ENCODE results near the gene PRSS38.

Gene PRSS38

GRCh38 chr1:227815468-227816409, at the start of gene PRSS38:
TSS of gene PRSS38 (plus strand) at chr1:227815675. CDS start at chr1:227815717, 42 bp downstream.
- DNase-seq: no peak

DNA sequence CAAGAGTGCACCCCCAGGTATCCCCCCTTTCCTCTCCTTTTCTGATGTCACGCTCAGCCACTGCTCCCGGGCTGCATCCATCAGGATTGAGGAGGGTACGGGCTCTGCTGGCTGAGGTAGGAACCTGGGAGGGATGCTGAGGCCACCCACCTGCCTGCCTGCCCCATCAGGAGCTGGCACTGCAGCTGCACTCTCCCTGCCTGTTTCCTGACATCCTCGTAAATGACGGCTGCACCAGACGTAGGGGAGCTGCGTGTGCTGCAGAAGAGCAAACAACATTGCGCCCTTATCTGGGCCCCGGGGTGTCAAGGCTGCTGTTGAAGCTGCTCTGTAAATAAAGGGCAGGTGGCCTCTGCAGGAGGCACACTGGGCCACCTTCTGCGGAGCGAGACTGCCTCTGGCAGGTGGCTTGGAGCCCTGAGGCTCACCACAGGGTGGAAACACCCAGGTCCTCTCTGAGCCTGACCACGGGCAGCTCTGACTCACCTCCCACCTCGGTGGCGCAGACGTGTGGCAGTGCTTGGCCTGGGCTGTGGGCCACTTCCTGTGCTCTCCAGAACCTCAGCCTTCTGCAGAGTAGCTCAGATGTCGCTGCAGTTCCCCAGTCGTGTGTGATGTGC, 49.4 kb upstream of the PRSS38 start:
- DNase-seq: peak; percentile 79

DNA sequence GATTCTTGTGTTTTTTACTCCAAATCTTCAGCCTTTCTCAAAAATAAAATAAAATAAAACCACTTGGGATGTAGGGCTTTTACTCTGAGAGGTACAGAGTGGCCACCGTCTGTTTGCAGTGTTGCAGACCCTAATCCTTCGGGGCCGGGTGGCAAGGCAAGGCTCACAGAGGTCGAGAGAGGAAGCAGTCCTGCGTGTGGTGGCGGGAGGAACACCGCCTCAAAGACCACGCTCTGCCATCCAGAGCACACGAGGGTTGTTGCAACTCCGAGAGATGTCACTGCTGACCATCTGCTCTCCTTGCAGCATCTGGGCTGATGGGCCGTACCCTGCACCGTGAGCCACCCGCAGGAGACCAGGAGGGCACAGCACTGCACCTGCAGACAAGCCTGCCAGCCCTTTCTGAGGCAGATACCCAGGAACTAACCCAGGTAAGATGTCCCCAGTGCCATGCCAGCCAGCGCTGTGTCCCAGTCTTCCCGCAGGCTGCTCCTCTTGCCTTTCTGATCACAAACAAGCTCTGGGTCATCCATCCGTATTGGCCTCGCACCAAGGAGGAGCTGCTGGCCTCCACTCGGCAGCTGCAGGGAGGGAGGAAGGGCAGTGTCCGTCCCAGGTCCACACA, 48.7 kb upstream of the PRSS38 start:
- no peak for DNase-seq

- DNase-seq: no peak
These were observed 47.9 kb upstream of the PRSS38 start for GRCh38 chr1:227767401-227768124.

DNA sequence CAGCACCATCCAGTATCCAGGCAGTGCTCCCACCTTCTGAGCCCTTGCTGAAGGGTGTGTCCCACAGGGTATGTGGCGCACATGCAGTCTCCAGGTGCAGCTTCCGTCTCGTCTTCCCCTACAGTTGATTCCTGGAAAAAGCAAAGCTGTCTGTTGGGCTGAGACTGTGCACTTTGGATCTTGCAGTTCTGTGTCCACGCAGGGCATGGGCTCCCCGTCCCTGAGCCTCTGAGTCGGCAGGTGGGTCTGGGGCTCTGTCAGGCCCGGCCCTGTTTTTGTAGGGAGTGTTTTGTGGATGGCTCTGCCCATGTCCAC, 47.4 kb upstream of the PRSS38 start:
- no peak for DNase-seq

DNA sequence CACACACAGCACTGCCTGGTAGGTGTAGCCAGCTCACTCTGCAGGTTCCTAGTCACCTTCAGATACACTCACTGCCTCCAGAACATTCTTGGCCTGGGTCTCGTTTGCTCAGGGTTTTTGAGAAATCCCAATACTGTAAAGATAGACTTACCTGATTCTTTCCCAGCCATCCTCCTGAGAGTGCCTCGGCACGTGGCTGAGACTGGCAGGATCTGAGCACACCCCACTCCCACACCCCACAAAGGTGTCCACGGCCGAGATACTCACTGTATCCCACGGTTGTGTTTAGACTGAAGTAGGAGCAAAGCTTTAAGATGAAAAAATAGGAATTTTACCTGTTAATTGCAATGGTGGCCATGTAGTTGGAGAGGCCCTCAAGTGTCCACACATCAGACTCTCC, 46.8 kb upstream of the PRSS38 start:
- no peak for DNase-seq

DNA sequence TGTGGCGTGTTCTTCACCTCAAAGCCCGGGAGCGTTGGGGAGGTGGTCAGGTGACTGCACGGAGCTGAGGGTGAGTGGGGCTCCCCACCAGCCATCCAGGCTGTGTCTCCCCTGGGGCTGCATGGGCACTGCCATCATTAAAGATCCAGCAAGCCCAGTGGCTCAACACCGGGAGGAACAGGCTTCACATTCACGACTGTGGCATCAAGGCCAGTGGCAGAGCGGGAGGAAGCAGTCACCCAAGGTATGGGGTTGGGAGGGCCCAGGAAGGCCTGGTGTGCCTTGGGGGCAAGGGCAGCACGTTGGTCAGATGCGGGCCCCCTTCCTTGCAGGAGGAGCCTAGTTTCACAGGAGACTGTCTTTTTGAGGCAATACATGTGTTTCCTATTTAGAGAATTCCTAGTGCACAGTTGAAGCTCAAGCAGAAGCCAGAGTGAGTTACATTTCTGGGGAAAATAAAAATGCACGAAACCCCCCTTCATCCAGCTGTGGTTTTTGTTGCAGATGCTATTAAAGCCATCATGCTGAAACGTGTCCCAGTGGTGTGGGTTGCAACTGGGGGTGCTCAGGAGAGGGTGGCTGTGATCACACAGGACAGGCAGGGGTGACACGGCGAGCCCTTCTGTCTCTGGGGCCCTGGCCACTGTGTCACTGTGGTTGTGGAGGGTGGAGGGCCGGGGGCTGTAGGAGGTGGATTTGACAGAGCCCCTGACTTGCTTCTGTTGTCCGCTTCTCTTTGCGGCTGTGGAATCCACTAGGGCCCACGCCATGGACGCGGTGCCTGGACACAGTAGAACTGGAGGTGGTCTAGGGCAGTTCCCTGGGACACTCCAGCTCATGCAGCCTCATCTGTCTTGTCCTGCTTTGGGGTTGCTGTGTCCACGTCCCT, 46.2 kb upstream of the PRSS38 start:
- no peak for DNase-seq

DNA sequence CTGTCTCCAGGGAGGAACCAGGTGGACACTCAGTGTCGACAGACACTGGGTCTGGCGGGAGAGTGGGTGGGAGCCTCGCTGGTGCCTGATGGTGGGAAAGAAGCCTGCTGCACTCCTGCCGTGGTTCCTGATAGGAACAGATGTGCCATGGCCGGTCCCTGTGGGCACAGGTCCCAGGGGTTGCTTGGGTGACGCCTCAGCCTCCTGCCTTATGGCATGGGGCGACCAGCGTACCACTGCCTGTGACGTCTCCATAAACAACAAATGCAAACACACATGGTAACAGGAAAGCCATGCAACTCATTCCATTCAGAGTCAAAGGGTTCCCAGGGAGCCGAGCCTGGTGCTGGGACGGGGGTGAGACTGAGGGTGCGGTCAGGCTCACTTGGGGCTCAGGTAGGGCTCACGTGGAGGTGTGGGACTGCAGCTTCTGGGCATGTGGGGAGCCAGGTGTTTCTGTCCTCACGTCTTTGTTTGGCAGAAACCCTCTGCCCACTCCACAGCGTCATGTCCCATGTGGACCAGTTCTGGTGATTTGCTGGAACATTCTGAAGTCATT, 45.5 kb upstream of the PRSS38 start:
- no peak for DNase-seq

DNA sequence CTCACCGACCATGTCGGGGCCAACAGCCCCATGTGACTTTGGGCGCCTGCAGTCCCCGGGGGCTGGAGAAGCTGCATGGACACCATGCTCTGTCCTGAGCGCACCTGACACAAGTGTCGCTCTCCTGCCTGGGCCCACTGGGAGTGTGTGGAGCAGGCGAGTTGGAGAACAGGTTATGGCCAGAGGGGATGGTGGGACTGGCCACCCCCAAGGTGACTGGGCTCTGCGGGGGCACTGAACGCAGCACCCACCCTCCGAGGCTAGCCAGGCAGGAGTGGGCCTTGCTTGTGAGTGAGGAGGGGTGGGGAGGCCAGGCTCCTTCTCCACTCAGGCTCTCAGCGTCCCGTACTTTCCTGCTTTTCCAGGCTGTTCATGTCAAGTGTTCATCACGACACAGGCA, 44.7 kb upstream of the PRSS38 start:
- DNase-seq: no peak

DNA sequence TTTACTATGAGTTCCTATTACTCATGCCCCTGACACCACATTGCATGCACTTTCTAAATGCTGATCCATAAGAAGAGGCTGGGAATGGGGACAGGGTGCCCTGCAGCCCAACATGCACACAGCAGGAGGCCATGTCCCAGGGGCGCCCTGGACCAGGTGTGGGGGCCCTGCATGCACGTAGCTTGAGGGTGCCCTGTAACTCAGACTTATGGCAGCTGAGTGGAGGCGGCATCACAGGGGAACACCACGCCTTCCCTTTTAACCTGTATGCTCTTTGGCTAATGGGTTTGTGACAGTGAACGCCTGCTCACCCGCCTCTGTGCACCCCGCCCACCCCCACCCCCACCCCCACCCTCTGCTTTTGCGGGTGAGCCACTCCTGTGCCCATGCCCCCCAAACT, 44.1 kb upstream of the PRSS38 start:
- no peak for DNase-seq

DNA sequence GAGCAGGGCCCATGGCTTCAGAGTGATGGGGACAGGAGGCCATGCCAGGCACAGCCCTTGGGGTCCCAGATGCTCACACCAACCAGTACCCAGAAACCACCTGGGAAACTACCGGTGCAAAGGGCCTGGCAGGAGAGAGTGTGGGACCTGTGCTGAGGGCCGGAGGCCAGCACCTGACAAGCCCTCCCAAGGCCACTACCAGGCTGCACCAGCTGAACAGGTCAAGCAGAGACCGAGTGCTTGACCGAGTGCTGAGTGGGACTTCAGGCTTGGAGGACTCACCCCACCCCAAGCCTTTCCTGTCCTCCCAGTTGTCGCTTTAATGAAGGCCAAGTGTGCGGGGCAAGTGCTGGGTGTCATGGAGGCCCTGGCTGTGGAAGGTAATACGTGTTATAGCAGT, 43.7 kb upstream of the PRSS38 start:
- DNase-seq: no peak

DNA sequence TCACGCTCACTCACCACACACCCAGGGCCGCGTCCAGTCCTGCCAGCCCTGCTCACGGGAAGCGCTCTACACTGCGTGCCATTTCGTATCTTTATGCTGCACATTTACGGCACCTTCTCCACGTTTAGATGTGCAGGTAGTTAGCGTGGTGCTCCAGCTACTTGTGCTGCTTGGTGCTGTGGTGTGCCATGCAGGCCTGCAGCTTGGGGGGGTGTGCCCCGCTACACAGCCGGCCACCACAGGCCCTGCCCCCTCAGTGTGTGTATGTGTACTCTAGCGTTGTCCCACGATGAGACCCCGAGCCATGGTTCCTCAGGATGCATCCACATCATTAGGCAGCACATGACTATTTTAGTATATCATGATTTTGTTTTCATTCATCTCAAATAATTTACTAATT, 41.9 kb upstream of the PRSS38 start:
- no peak for DNase-seq

GRCh38 chr1:227774051-227774731, 41.3 kb upstream of the PRSS38 start:
- peak; percentile 42 for DNase-seq

GRCh38 chr1:227774821-227775661, 40.4 kb upstream of the PRSS38 start:
- no peak for DNase-seq

- DNase-seq: no peak
These were observed 39.6 kb upstream of the PRSS38 start for GRCh38 chr1:227775841-227776240.

GRCh38 chr1:227776331-227776771, 39.1 kb upstream of the PRSS38 start:
- no peak for DNase-seq

DNA sequence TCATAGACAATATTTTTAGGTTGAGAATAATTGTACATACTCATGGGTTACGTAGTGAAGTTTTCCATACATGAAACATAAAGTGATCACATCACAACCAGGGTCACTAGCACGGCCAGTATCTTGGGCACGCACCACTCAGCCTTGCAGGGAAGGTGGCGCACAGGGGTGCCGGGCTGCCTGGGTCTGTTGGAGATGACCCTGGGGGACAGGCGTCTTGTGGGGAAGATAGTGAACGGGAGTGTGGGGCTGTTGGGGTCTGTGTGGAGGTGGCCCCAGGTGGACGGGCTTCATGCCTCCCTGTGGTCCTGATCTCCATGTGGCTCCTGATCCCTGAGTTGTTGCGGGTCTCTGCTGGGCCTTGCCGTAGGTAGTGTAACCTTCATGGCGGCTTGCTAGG, 38.3 kb upstream of the PRSS38 start:
- DNase-seq: no peak

DNA sequence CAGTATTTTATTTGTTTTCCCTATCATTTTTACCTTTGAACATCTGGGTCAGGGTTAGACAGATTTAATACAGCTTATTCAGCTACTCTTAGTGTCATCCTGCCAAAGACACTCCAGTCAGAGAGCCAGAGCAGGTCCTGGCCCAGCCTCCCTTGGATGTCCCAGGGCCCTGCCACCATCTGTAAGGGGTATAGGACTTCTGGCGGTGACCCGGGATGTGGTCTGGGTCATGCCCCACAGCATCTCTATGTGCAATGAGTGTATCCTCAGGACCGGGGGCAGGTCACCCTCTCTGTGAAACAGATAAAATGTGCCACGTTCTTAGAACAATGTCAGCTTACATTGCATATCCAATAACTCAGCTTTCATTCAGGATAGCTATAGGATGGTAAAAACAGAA, 37.8 kb upstream of the PRSS38 start:
- DNase-seq: no peak

DNA sequence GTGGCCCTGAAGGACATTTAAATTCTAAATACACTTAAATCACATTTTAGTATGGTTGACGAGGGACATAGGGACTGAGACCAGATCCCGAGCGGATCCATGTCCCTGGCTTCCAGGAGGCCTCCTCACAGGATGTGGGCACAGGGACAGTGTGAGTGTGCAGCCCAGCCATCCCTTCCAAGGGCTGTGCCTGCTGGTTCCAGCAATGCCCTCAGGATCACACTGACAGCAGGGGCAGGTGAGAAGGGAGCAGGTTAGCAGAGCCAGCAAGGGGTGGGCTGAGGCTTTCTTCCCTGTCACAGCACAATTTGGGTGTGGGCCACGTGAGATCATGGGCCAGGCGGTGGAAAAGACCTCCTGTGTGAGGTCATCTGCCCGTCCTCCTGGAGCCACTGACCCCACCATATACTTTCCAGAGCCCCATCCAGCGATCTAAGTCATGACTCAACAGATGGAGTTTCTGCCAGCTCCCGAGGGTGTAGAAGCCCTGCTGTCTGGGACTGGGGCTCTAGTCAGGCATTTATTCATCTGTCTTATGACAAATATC, 37.0 kb upstream of the PRSS38 start:
- DNase-seq: no peak

DNA sequence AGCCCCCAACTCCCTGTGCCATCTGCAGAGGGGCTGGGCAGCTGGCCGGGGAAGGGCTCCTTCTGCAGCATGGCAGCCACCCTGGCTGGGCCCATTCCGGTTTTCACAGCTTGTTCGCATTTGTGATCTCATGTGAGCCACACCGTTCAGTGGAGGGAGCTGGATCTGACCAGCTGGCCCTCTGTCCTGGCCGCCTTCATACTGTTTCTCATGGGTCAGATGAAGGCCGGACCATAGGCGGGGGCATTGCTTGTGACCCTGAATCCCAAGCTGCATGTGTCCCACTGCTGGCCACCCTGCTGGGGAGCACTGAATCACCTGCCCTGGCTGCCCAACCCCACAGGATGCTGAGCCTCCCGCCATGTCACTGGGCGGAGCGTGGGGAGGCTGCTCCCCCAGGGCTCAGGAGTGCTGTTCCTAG, 36.4 kb upstream of the PRSS38 start:
- no peak for DNase-seq

All from CD4-positive, alpha-beta T cell treated with Interleukin-12 subunit alpha and Interleukin-12 subunit beta, for 1 hour (primary cell).